Measurements from ENCODE around the gene DCAF6. TPM values are rescaled to one million over a fixed set of nuclear protein-coding genes. Genes with fewer than 3 reads are reported as not detected.
A peak's percentile ranks its signal among the peaks of the same experiment; 100 is the strongest.

Gene DCAF6
- total and polyA plus RNA-seq, 8 donors: 39.7 to 62.7 (median 55.0) TPM

DNA sequence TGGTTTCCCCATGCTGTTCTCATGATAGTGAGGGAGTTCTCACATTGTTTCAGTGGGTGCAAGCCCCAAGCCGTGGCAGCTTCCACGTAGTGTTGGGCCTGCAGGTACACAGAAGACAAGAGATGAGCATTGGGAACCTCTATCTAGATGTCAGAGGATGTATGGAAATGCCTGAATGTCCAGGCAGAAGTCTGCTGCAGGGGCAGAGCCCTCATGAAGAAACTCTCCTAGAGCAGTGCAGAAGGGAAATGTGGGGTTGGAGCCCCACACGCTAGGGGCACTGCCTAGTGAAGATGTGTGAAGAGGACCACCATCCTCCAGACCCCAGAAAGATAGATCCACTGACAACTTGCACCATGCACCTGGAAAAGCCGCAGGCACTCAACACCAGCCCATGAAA, 183.3 kb downstream of the DCAF6 start:
- no peak overlapping the region for H3K4me3 ChIP-seq
- no peaks in the 10 kb centered on the region for H3K36me3 ChIP-seq
- H3K4me1 ChIP-seq: no peaks in the 10 kb centered on the region
- no peaks in the 10 kb centered on the region for H3K27me3 ChIP-seq
- ATAC-seq: no peak
- intact Hi-C loops (cut with DNase I): no loop called here
- TF ChIP-seq, protein P1, sequence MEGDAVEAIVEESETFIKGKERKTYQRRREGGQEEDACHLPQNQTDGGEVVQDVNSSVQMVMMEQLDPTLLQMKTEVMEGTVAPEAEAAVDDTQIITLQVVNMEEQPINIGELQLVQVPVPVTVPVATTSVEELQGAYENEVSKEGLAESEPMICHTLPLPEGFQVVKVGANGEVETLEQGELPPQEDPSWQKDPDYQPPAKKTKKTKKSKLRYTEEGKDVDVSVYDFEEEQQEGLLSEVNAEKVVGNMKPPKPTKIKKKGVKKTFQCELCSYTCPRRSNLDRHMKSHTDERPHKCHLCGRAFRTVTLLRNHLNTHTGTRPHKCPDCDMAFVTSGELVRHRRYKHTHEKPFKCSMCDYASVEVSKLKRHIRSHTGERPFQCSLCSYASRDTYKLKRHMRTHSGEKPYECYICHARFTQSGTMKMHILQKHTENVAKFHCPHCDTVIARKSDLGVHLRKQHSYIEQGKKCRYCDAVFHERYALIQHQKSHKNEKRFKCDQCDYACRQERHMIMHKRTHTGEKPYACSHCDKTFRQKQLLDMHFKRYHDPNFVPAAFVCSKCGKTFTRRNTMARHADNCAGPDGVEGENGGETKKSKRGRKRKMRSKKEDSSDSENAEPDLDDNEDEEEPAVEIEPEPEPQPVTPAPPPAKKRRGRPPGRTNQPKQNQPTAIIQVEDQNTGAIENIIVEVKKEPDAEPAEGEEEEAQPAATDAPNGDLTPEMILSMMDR (IDR thresholded peaks at IDR 0.05): no peak
- no peak for DNase-seq
- H3K27ac ChIP-seq: no peak overlapping the region
- no peaks in the 10 kb centered on the region for H3K9me3 ChIP-seq

DNA sequence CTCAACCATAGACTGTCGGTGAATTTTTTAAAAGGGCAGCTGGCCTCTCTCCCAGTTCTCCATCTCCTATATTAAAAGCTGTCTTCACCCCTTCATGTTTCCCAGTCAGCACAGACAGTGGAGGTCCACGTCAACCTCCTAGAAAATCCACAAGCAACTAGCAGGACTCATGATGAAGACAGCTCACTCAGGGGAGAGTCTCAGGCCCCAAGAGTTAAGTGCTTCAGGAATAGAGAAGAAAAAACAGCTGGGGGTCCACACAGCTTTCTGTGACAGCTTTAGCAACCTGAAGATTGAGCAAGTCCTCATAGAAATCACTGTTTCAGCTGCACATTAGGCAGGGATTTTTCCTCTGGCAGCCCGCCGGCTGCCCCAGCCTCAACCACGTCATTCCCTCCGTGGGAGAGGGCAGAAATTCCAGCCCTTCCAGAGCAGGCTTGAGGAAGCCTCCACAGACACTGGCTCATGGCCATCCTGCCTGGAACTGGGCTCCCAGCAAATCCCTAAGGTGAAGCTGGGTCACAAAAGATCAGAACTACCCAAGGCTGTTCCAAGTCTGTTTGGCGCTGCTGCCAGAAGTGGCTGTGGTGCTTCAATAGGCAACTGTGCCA, 185.0 kb downstream of the DCAF6 start:
- no peaks in the 10 kb centered on the region for H3K36me3 ChIP-seq
- TF ChIP-seq, protein P1 (IDR thresholded peaks at IDR 0.05): no peak
- H3K4me3 ChIP-seq: no peak overlapping the region
- ATAC-seq (peak; percentile 63), DNase-seq (peak in 3 of 4 donors; percentile 46 to 81 (median 65))
- peak overlapping the region in 1 of 2 donors; percentile 68 for H3K27ac ChIP-seq
- no peaks in the 10 kb centered on the region for H3K9me3 ChIP-seq
- H3K27me3 ChIP-seq: no peaks in the 10 kb centered on the region
- H3K4me1 ChIP-seq: no peaks in the 10 kb centered on the region
- intact Hi-C loops (cut with DNase I): no loop called here

DNA sequence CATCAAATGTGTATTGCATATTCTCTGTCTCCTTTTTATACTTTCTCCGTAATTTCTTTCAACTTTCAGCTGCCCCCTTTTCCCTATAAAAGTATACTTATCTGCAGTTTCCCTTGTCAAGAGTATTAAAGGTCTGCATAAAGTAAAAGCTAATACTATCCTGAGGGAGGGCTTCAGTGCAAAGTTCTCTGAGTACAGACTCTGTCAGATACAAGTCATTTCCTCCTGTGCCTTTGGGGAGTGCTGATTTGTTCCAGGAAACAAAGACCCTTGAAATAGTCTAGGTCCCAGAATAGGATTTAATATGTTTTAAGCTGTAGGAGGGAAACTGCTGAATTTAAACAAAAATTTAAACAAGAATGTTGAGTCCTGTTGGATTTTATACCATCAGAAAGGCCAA, 188.6 kb downstream of the DCAF6 start:
- Histone ChIP-seq H3K27ac (no peak overlapping the region), H3K9me3 (peaks cover 0 to 2% of the 10 kb centered on the region in 2 donors), H3K27me3 (no peaks in the 10 kb centered on the region), H3K4me3 (no peak overlapping the region), H3K36me3 (no peaks in the 10 kb centered on the region), H3K4me1 (no peaks in the 10 kb centered on the region)
- TF ChIP-seq, protein P1 (IDR thresholded peaks at IDR 0.05): no peak
- no peak for ATAC-seq
- DNase-seq: no peak
- intact Hi-C loops (cut with DNase I): no loop called here

Small RNAs within 50 kb of the gene (microRNA-seq; reads per million reads assigned to microRNA genes)
- gene MIR1255B2: 0 reads per million in 2 donors

Other genes with a start within 250 kb of the DCAF6 start
- gene MPZL1, start 214.7 kb upstream of the DCAF6 start, total RNA-seq: 100 to 1,000 TPM; 135 to 148 TPM
- 100 to 1,000 TPM; 110 to 135 (median 120) TPM for gene MPZL1, start 214.7 kb upstream of the DCAF6 start, polyA plus RNA-seq (ENCODE audit: insufficient read length in 6 of 6)
- under 1 TPM in 1 of 2 donors, not detected in 1; 0.37 TPM for gene ADCY10, start 22.5 kb upstream of the DCAF6 start, total RNA-seq
- under 1 TPM; 0.11 to 0.26 (median 0.21) TPM for gene ADCY10, start 22.5 kb upstream of the DCAF6 start, polyA plus RNA-seq (ENCODE audit: insufficient read length in 6 of 6)
- gene MPC2, start 389 bp downstream of the DCAF6 start, total RNA-seq: 10 to 100 TPM; 51.8 to 54.0 TPM
- gene MPC2, start 389 bp downstream of the DCAF6 start, polyA plus RNA-seq (ENCODE audit: insufficient read length in 6 of 6): 10 to 100 TPM; 44.0 to 59.2 (median 46.0) TPM
- gene GPR161, start 200.2 kb downstream of the DCAF6 start, total RNA-seq: 10 to 100 TPM in 1 of 2 donors, 1 to 10 TPM in 1; 9.3 to 22.0 TPM
- gene GPR161, start 200.2 kb downstream of the DCAF6 start, polyA plus RNA-seq (ENCODE audit: insufficient read length in 6 of 6): 10 to 100 TPM; 26.2 to 37.7 (median 28.0) TPM
- gene TIPRL, start 242.3 kb downstream of the DCAF6 start, total RNA-seq: 10 to 100 TPM; 26.2 to 26.7 TPM
- gene TIPRL, start 242.3 kb downstream of the DCAF6 start, polyA plus RNA-seq (ENCODE audit: insufficient read length in 6 of 6): 10 to 100 TPM; 49.1 to 56.1 (median 53.5) TPM